ENCODE data around the gene ELOF1.

DNA sequence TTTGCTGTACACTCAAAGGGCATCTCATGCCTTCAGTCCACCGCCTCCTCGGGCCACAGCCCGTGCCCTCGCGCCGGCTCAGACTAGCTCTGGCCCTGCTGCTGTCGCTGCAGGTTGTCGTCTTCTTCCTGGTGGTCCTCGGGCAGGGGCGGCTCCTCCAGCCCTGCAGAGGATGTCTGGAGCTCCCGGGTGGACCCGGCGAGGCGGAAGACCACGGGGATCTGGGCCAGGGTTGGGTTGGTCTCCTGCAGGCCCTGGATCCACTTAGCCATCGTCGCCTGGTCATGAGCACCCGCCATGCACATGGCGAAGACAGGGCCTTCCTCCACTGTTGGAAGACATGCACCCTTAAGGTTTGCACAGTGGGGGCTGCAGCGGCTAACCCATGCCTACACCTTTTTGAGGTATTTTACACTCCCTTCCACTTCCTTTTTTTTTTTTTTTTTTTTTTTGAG is 52.9 kb downstream of the ELOF1 start:
- TF ChIP-seq, protein P1, sequence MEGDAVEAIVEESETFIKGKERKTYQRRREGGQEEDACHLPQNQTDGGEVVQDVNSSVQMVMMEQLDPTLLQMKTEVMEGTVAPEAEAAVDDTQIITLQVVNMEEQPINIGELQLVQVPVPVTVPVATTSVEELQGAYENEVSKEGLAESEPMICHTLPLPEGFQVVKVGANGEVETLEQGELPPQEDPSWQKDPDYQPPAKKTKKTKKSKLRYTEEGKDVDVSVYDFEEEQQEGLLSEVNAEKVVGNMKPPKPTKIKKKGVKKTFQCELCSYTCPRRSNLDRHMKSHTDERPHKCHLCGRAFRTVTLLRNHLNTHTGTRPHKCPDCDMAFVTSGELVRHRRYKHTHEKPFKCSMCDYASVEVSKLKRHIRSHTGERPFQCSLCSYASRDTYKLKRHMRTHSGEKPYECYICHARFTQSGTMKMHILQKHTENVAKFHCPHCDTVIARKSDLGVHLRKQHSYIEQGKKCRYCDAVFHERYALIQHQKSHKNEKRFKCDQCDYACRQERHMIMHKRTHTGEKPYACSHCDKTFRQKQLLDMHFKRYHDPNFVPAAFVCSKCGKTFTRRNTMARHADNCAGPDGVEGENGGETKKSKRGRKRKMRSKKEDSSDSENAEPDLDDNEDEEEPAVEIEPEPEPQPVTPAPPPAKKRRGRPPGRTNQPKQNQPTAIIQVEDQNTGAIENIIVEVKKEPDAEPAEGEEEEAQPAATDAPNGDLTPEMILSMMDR (IDR thresholded peaks at IDR 0.05), result no peak
- TF ChIP-seq CHD2 (IDR thresholded peaks at IDR 0.05; ENCODE audit: low read length, partially characterized antibody) (no peak), SMC3 (IDR thresholded peaks at IDR 0.05) (no peak), EP300 (IDR thresholded peaks at IDR 0.05) (no peak)
- TF ChIP-seq, protein P2, sequence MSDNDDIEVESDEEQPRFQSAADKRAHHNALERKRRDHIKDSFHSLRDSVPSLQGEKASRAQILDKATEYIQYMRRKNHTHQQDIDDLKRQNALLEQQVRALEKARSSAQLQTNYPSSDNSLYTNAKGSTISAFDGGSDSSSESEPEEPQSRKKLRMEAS (IDR thresholded peaks at IDR 0.05), result no peak
- TF ChIP-seq, protein P3, sequence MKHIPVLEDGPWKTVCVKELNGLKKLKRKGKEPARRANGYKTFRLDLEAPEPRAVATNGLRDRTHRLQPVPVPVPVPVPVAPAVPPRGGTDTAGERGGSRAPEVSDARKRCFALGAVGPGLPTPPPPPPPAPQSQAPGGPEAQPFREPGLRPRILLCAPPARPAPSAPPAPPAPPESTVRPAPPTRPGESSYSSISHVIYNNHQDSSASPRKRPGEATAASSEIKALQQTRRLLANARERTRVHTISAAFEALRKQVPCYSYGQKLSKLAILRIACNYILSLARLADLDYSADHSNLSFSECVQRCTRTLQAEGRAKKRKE (CRISPR knock-in tag; IDR thresholded peaks at IDR 0.05; ENCODE audit: low read depth), result no peak
- TF ChIP-seq, protein P4, sequence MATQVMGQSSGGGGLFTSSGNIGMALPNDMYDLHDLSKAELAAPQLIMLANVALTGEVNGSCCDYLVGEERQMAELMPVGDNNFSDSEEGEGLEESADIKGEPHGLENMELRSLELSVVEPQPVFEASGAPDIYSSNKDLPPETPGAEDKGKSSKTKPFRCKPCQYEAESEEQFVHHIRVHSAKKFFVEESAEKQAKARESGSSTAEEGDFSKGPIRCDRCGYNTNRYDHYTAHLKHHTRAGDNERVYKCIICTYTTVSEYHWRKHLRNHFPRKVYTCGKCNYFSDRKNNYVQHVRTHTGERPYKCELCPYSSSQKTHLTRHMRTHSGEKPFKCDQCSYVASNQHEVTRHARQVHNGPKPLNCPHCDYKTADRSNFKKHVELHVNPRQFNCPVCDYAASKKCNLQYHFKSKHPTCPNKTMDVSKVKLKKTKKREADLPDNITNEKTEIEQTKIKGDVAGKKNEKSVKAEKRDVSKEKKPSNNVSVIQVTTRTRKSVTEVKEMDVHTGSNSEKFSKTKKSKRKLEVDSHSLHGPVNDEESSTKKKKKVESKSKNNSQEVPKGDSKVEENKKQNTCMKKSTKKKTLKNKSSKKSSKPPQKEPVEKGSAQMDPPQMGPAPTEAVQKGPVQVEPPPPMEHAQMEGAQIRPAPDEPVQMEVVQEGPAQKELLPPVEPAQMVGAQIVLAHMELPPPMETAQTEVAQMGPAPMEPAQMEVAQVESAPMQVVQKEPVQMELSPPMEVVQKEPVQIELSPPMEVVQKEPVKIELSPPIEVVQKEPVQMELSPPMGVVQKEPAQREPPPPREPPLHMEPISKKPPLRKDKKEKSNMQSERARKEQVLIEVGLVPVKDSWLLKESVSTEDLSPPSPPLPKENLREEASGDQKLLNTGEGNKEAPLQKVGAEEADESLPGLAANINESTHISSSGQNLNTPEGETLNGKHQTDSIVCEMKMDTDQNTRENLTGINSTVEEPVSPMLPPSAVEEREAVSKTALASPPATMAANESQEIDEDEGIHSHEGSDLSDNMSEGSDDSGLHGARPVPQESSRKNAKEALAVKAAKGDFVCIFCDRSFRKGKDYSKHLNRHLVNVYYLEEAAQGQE (IDR thresholded peaks at IDR 0.05), result no peak
